Right lobe of liver (tissue), 4 donors: Measurements from ENCODE around the gene SULT1A1.

ENCODE experiments used
- CTCF ChIP-seq, 4 donors: fragments of 200-600 bp in 3 of 4; fragments of 450-650 bp in 1 of 4; IDR thresholded peaks; one replicate each; pipeline versions ENCODE4 v1.5.1 to v1.8.0; 2016 to 2022; ENCODE audit warnings: antibody characterized with exemption in 4 of 4, mild to moderate bottlenecking in 2 of 4
- POLR2A ChIP-seq: fragments of 450-650 bp; IDR thresholded peaks from one replicate; pipeline ENCODE4 v1.6.1; 2017; ENCODE audit warnings: antibody characterized with exemption, mild to moderate bottlenecking
- donor health status: DM: no; HTN: no; CAD: no.
- donor health status: DM: no; HTN: no; CAD: no.
- donor health status: DM: no; HTN: yes; CAD: no.

GRCh38 chr16:28555561-28555960 lies 54.3 kb downstream of the SULT1A1 start:
- TF ChIP-seq CTCF (IDR thresholded peaks at IDR 0.05) (no peak), POLR2A (no peak)
